Activated T-cell treated with anti-CD3 and anti-CD28 coated beads, Interleukin-2, amount 50 U/mL, for 72 hours (primary cell): ENCODE data around the gene PTRH1. TPM values are rescaled to one million over a fixed set of nuclear protein-coding genes. Genes with fewer than 3 reads are reported as not detected.

ENCODE experiments used
- ATAC-seq, 2 donors: fragments of 150-1000 bp; cut with Tn5 transposase; replicated peaks in 1 of 2; 2 replicates each; pipeline ENCODE4 v1.10.0; 2021; ENCODE audit warnings: moderate library complexity in 2 of 2, mild to moderate bottlenecking in 1 of 2
- DNase-seq, 2 donors: peaks; one replicate each; pipeline ENCODE4 v3.0.0; 2021 to 2022; ENCODE audit warnings: mixed read lengths in 1 of 2
- H3K27ac Mint-ChIP-seq: one replicate; pipeline ENCODE4 v1.8.0; 2022; ENCODE audit warnings: mild to moderate bottlenecking, moderate library complexity, mixed read lengths
- H3K27me3 Mint-ChIP-seq: one replicate; pipeline ENCODE4 v1.8.0; 2022; ENCODE audit warnings: low read depth, mixed read lengths
- H3K36me3 Mint-ChIP-seq, 2 donors: one replicate each; pipeline ENCODE4 v1.8.0; 2022; ENCODE audit warnings: mixed read lengths in 2 of 2, mild to moderate bottlenecking in 1 of 2; ENCODE audit not compliant: insufficient read depth in 2 of 2
- H3K4me1 Mint-ChIP-seq: one replicate; pipeline ENCODE4 v1.8.0; 2022; ENCODE audit warnings: low read depth, mixed read lengths
- H3K4me3 Mint-ChIP-seq, 2 donors: one replicate each; pipeline ENCODE4 v1.8.0; 2022; ENCODE audit warnings: mild to moderate bottlenecking in 2 of 2, mixed read lengths in 2 of 2, moderate library complexity in 2 of 2
- H3K9me3 Mint-ChIP-seq, 2 donors: one replicate each; pipeline ENCODE4 v1.8.0; 2022; ENCODE audit warnings: mixed read lengths in 2 of 2
- total RNA-seq, 2 donors: library from RNA; stranded (reverse); gene quantifications; one replicate each; pipeline ENCODE4 v1.2.3, GENCODE V29; 2022

Gene PTRH1
- total RNA-seq, 2 donors from 2014 or later, result 8.0 to 9.2 TPM

- DNase-seq (no peak), ATAC-seq (no peak)
- H3K27ac Mint-ChIP-seq, result no peak overlapping the region
- no peaks in the 10 kb centered on the region for H3K4me1 Mint-ChIP-seq
- H3K9me3 Mint-ChIP-seq, result no peaks in the 10 kb centered on the region
- H3K27me3 Mint-ChIP-seq, result no peaks in the 10 kb centered on the region
- H3K36me3 Mint-ChIP-seq, result peaks cover 0 to 7% of the 10 kb centered on the region in 2 donors
- no peak overlapping the region for H3K4me3 Mint-ChIP-seq
These were observed 37.7 kb upstream of the PTRH1 start for GRCh38 chr9:127753148-127753547.

- ATAC-seq, result no peak
- peaks cover 0 to 10% of the 10 kb centered on the region in 2 donors for H3K36me3 Mint-ChIP-seq
- no peak overlapping the region for H3K27ac Mint-ChIP-seq
- no peaks in the 10 kb centered on the region for H3K27me3 Mint-ChIP-seq
- H3K4me1 Mint-ChIP-seq, result peaks cover 9% of the 10 kb centered on the region
- no peak for DNase-seq
- H3K9me3 Mint-ChIP-seq, result no peaks in the 10 kb centered on the region
- no peak overlapping the region for H3K4me3 Mint-ChIP-seq
These were observed 36.0 kb upstream of the PTRH1 start for GRCh38 chr9:127751269-127752054.

- Mint-ChIP-seq H3K27me3 (no peaks in the 10 kb centered on the region), H3K36me3 (peaks cover 1 to 12% of the 10 kb centered on the region in 2 donors), H3K4me1 (peaks cover 9% of the 10 kb centered on the region), H3K9me3 (no peaks in the 10 kb centered on the region), H3K4me3 (no peak overlapping the region), H3K27ac (no peak overlapping the region)
- ATAC-seq (no peak), DNase-seq (no peak)
These were observed 33.8 kb upstream of the PTRH1 start for GRCh38 chr9:127749090-127749787.

- no peaks in the 10 kb centered on the region for H3K27me3 Mint-ChIP-seq
- H3K9me3 Mint-ChIP-seq, result no peaks in the 10 kb centered on the region
- peaks cover 9% of the 10 kb centered on the region for H3K4me1 Mint-ChIP-seq
- H3K27ac Mint-ChIP-seq, result no peak overlapping the region
- no peak overlapping the region for H3K4me3 Mint-ChIP-seq
- ATAC-seq (peak; percentile 28 to 43), DNase-seq (no peak)
- peaks cover 3 to 17% of the 10 kb centered on the region in 2 donors for H3K36me3 Mint-ChIP-seq
These were observed 31.6 kb upstream of the PTRH1 start for GRCh38 chr9:127746959-127747569.

GRCh38 chr9:127744398-127745110 lies 29.1 kb upstream of the PTRH1 start:
- Mint-ChIP-seq H3K27ac (no peak overlapping the region), H3K4me3 (no peak overlapping the region), H3K4me1 (peaks cover 9% of the 10 kb centered on the region), H3K36me3 (peaks cover 3 to 15% of the 10 kb centered on the region in 2 donors), H3K27me3 (no peaks in the 10 kb centered on the region), H3K9me3 (no peaks in the 10 kb centered on the region)
- DNase-seq (no peak), ATAC-seq (no peak)

GRCh38 chr9:127742435-127743088 lies 27.1 kb upstream of the PTRH1 start:
- no peak for DNase-seq
- Mint-ChIP-seq H3K9me3 (no peaks in the 10 kb centered on the region), H3K4me3 (no peak overlapping the region), H3K36me3 (peaks cover 3 to 23% of the 10 kb centered on the region in 2 donors), H3K27me3 (no peaks in the 10 kb centered on the region), H3K4me1 (peaks cover 5% of the 10 kb centered on the region), H3K27ac (no peak overlapping the region)
- no peak for ATAC-seq

- H3K9me3 Mint-ChIP-seq, result no peaks in the 10 kb centered on the region
- ATAC-seq (no peak), DNase-seq (no peak)
- no peak overlapping the region for H3K4me3 Mint-ChIP-seq
- no peak overlapping the region for H3K27ac Mint-ChIP-seq
- H3K36me3 Mint-ChIP-seq, result peaks cover 3 to 21% of the 10 kb centered on the region in 2 donors
- no peaks in the 10 kb centered on the region for H3K4me1 Mint-ChIP-seq
- no peaks in the 10 kb centered on the region for H3K27me3 Mint-ChIP-seq
These were observed 26.5 kb upstream of the PTRH1 start for GRCh38 chr9:127741831-127742434.

- no peak overlapping the region for H3K27ac Mint-ChIP-seq
These were observed 24.3 kb upstream of the PTRH1 start for GRCh38 chr9:127739614-127740330.

GRCh38 chr9:127738666-127739065 lies 23.2 kb upstream of the PTRH1 start:
- H3K36me3 Mint-ChIP-seq, result peaks cover 2 to 17% of the 10 kb centered on the region in 2 donors
- H3K4me1 Mint-ChIP-seq, result peaks cover 8% of the 10 kb centered on the region
- no peaks in the 10 kb centered on the region for H3K27me3 Mint-ChIP-seq
- H3K27ac Mint-ChIP-seq, result peak overlapping the region; percentile 39
- H3K4me3 Mint-ChIP-seq, result no peak overlapping the region
- DNase-seq (no peak), ATAC-seq (no peak)
- H3K9me3 Mint-ChIP-seq, result no peaks in the 10 kb centered on the region

More at GRCh38 chr9:127739614-127740330, 24.3 kb upstream of the PTRH1 start:
- ATAC-seq (no peak), DNase-seq (no peak)
- Mint-ChIP-seq H3K4me1 (no peaks in the 10 kb centered on the region), H3K27me3 (no peaks in the 10 kb centered on the region), H3K4me3 (no peak overlapping the region), H3K36me3 (peaks cover 2 to 17% of the 10 kb centered on the region in 2 donors), H3K9me3 (no peaks in the 10 kb centered on the region)

- H3K4me1 Mint-ChIP-seq, result peaks cover 10% of the 10 kb centered on the region
These were observed 20.2 kb upstream of the PTRH1 start for GRCh38 chr9:127735530-127736185.

GRCh38 chr9:127734747-127735529 lies 19.5 kb upstream of the PTRH1 start, which contains the start of gene TOR2A:
Gene TOR2A (minus strand): TSS chr9:127735294. CDS start chr9:127735270, 24 bp downstream.
- Mint-ChIP-seq H3K36me3 (peaks cover 0 to 7% of the 10 kb centered on the region in 2 donors), H3K27me3 (no peaks in the 10 kb centered on the region), H3K27ac (peak within 1 kb of the TSS; percentile 80), H3K4me1 (peaks cover 10% of the 10 kb centered on the region), H3K4me3 (peak within 1 kb of the TSS; percentile 80 to 87), H3K9me3 (no peaks in the 10 kb centered on the region)
- ATAC-seq (peak; percentile 91 to 92), DNase-seq (peak; percentile 98 to 99)

More at GRCh38 chr9:127735530-127736185, 20.2 kb upstream of the PTRH1 start:
- DNase-seq, result no peak
- ATAC-seq, result no peak
- Mint-ChIP-seq H3K9me3 (no peaks in the 10 kb centered on the region), H3K4me3 (peak overlapping the region; percentile 80 to 87), H3K36me3 (peaks cover 0 to 7% of the 10 kb centered on the region in 2 donors), H3K27me3 (no peaks in the 10 kb centered on the region), H3K27ac (peak overlapping the region; percentile 80)
